K562 (cell line): ENCODE data around the gene PTP4A1. TPM values are rescaled to one million over a fixed set of nuclear protein-coding genes. Genes with fewer than 3 reads are reported as not detected.

Experiments
- BRCA1 ChIP-seq, 2 experiments: fragments of 450-650 bp in 1 of 2; sonication (generic) in 1 of 2; formaldehyde crosslinking in 1 of 2; IDR thresholded peaks; 2 replicates each; pipeline versions ENCODE4 v1.5.0 to v1.6.1; 2017 to 2020; ENCODE audit warnings: mild to moderate bottlenecking in 1 of 2, missing genetic modification reagents in 1 of 2
- CREB1 ChIP-seq, 2 experiments: sonication (generic) in 1 of 2; formaldehyde crosslinking in 1 of 2; IDR thresholded peaks; 2 replicates each; pipeline versions ENCODE4 v1.6.1 to v1.8.0; 2012 to 2022; ENCODE audit warnings: inconsistent platforms in 1 of 2, mild to moderate bottlenecking in 1 of 2, missing genetic modification reagents in 1 of 2, moderate library complexity in 1 of 2
- CREM ChIP-seq: IDR thresholded peaks from 2 replicates; pipeline ENCODE4 v1.6.1; 2014; ENCODE audit warnings: antibody characterized with exemption, low read depth
- DLX4 ChIP-seq: fragments of 250-450 bp; sonication (Bioruptor Pico); IDR thresholded peaks from 2 replicates; pipeline ENCODE4 v1.6.1; 2021; ENCODE audit warnings: mild to moderate bottlenecking
- HDGF ChIP-seq: fragments of 450-650 bp; IDR thresholded peaks from 2 replicates; pipeline ENCODE4 v1.6.1; 2016
- IRF9 ChIP-seq: fragments of 450-650 bp; IDR thresholded peaks from 2 replicates; pipeline ENCODE4 v1.6.1; 2016; ENCODE audit warnings: missing biosample characterization, missing genetic modification characterization
- KAT7 ChIP-seq: sonication (generic); formaldehyde crosslinking; IDR thresholded peaks from 2 replicates; pipeline ENCODE4 v1.8.0; 2022; ENCODE audit warnings: missing genetic modification reagents, mild to moderate bottlenecking, borderline replicate concordance
- MEIS2 ChIP-seq: fragments of 450-650 bp; IDR thresholded peaks from 2 replicates; pipeline ENCODE4 v1.6.1; 2014; ENCODE audit warnings: mild to moderate bottlenecking; ENCODE audit not compliant: partially characterized antibody
- NR0B1 ChIP-seq: fragments of 450-650 bp; IDR thresholded peaks from one replicate; pipeline ENCODE4 v1.6.1; 2018; ENCODE audit warnings: mild to moderate bottlenecking, moderate library complexity; ENCODE audit not compliant: partially characterized antibody
- SIX5 ChIP-seq, 2 experiments: IDR thresholded peaks; 2 replicates each; pipeline ENCODE4 v1.6.1; 2011; ENCODE audit warnings: low read length in 2 of 2, borderline replicate concordance in 1 of 2, low read depth in 1 of 2, mild to moderate bottlenecking in 1 of 2, moderate library complexity in 1 of 2; ENCODE audit not compliant: insufficient read depth in 1 of 2
- SMARCE1 ChIP-seq: fragments of 450-650 bp; IDR thresholded peaks from 2 replicates; pipeline ENCODE4 v1.7.1; 2016; ENCODE audit warnings: mild to moderate bottlenecking
- TAF7 ChIP-seq: fragments of 450-650 bp; IDR thresholded peaks from 2 replicates; pipeline ENCODE4 v1.6.1; 2016; ENCODE audit warnings: missing genetic modification characterization, missing compliant biosample characterization
- TAL1 ChIP-seq: fragments of 450-650 bp; IDR thresholded peaks from 2 replicates; pipeline ENCODE4 v1.6.1; 2016; ENCODE audit warnings: mild to moderate bottlenecking
- TARDBP ChIP-seq: fragments of 450-650 bp; IDR thresholded peaks from 2 replicates; pipeline ENCODE4 v1.6.1; 2016
- TEAD4 ChIP-seq, 2 experiments: sonication (generic) in 1 of 2; formaldehyde crosslinking in 1 of 2; IDR thresholded peaks; 2 replicates each; pipeline versions ENCODE4 v1.6.1 to v1.8.0; 2012 to 2022; ENCODE audit warnings: borderline replicate concordance in 1 of 2, inconsistent platforms in 1 of 2, low read length in 1 of 2, mild to moderate bottlenecking in 1 of 2, missing genetic modification reagents in 1 of 2
- TFAP4 ChIP-seq: sonication (generic); formaldehyde crosslinking; IDR thresholded peaks from 2 replicates; pipeline ENCODE4 v1.8.0; 2022; ENCODE audit warnings: missing genetic modification reagents, mild to moderate bottlenecking, moderate library complexity, borderline replicate concordance
- ZBTB12 ChIP-seq: fragments of 250-450 bp; sonication (Bioruptor Pico); IDR thresholded peaks from 2 replicates; pipeline ENCODE4 v1.4.0; 2020
- ZFX ChIP-seq: sonication (generic); formaldehyde crosslinking; IDR thresholded peaks from 2 replicates; pipeline ENCODE4 v1.8.0; 2022; ENCODE audit warnings: mild to moderate bottlenecking, missing genetic modification reagents, moderate library complexity
- ZNF445 ChIP-seq: fragments of 250-450 bp; sonication (Bioruptor Pico); IDR thresholded peaks from 2 replicates; pipeline ENCODE4 v1.4.0; 2020; ENCODE audit warnings: low read depth, mild to moderate bottlenecking, moderate library complexity
- ZNF512 ChIP-seq: IDR thresholded peaks from 2 replicates; pipeline ENCODE4 v1.6.1; 2016; ENCODE audit warnings: missing genetic modification characterization, missing compliant biosample characterization
- polyA plus RNA-seq, 8 experiments: library from polyadenylated mRNA; depleted of rRNA in 4 of 8; stranded (reverse) in 5 of 8; unstranded in 3 of 8; fragments of >200 nt; fragmentation: Nextera tagmentation in 2 of 8; fragmentation: Illumina TruSeq in 1 of 8; extraction: Ambion mirVana in 2 of 8; extraction: Trizol in 1 of 8; gene quantifications; 2 replicates each; pipeline versions ENCODE4 v1.2.1 to v1.2.3, GENCODE V29; 2011 to 2014; ENCODE audit warnings: inconsistent platforms in 1 of 8, missing spikeins in 1 of 8
- total RNA-seq, 7 experiments: library from RNA; depleted of rRNA in 6 of 7; stranded (reverse); fragments of >200 nt in 6 of 7; fragmentation: Illumina TruSeq in 2 of 7; extraction: Trizol in 2 of 7; gene quantifications; 2 replicates each; pipeline versions ENCODE4 v1.2.1 to v1.2.3, GENCODE V29; 2011 to 2021; ENCODE audit warnings: low replicate concordance in 1 of 7

Gene PTP4A1
- total and polyA plus RNA-seq, 9 of the 15 experiments (the other 6 are each of a cell fraction or from before 2014, with no cell fraction given), result 3.7 to 67.5 (median 13.1) TPM

- TF ChIP-seq ZBTB12 (CRISPR knock-in tag) (no peak), TEAD4 (IDR thresholded peaks at IDR 0.05; ENCODE audit: low read length) (no peak), TEAD4 (CRISPR knock-in tag; IDR thresholded peaks at IDR 0.05; ENCODE audit: borderline replicate concordance) (0 out of 2 replicates have a peak, but pooled peaks have one; percentile 55), BRCA1 (IDR thresholded peaks at IDR 0.05) (no peak), BRCA1 (CRISPR knock-in tag; IDR thresholded peaks at IDR 0.05) (no peak), MEIS2 (no peak), CREM (0 out of 2 replicates have a peak, but pooled peaks have one; percentile 33), IRF9 (tag) (no peak), TFAP4 (CRISPR knock-in tag) (no peak), ZNF512 (tag) (no peak), TAL1 (no peak), ZFX (0 out of 2 replicates have a peak, but pooled peaks have one; percentile 64), ZNF445 (CRISPR knock-in tag) (no peak), HDGF (no peak), CREB1 (IDR thresholded peaks at IDR 0.05) (peak; percentile 30; the same call in 1 of the 2 replicates), CREB1 (CRISPR knock-in tag; IDR thresholded peaks at IDR 0.05) (no peak; the same call in 1 of the 2 replicates), SMARCE1 (0 out of 2 replicates have a peak, but pooled peaks have one; percentile 16), SIX5 (IDR thresholded peaks at IDR 0.05; ENCODE audit: borderline replicate concordance in 1 of 2, insufficient read depth in 1 of 2, low read depth in 1 of 2, low read length in 2 of 2) (no peak), DLX4 (no peak), KAT7 (CRISPR knock-in tag) (peak; percentile 73), TAF7 (tag) (no peak), NR0B1 (no peak), TARDBP (no peak; the same call in 1 of the 2 replicates)
Observed at GRCh38 chr6:63573076-63573898, 1.0 kb downstream of the PTP4A1 start (continued).
